Stimulated activated CD8-positive, alpha-beta memory T cell treated with anti-CD3 and anti-CD28 coated beads, Interleukin-7, amount 100 ng/mL, for 48 hours (primary cell): ENCODE results near the gene CSTA.

ENCODE experiments used
- DNase-seq, 2 donors: peaks; one replicate each; pipeline ENCODE4 v3.0.0-alpha.2; 2020; ENCODE audit warnings: low read depth in 1 of 2; ENCODE audit errors: extremely low read depth in 1 of 2

Gene CSTA, protein sequence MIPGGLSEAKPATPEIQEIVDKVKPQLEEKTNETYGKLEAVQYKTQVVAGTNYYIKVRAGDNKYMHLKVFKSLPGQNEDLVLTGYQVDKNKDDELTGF

DNA sequence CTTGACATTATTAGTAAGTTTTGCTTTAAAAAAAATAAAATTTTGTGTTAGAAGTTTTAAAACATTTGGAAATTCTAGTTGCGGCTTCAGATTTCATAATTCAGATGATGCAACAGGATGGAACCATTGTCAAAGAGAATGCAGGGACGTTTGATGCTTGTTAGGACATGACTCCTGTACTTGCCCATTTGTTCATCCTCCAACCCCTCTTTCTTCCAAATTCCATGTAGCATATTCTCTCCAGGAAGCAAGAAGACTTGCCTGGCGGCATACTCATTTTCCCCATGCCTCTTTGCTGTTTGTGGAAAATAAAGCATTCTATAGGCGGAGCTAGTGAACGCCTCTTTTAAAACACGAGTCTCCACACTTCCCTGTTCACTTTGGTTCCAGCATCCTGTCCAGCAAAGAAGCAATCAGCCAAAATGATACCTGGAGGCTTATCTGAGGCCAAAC lies at the start of gene CSTA:
Gene CSTA (plus strand): TSS at position 378 of the 453 bp plus-strand sequence. CDS start 45 bp downstream, at position 423.
- no peak for DNase-seq

DNA sequence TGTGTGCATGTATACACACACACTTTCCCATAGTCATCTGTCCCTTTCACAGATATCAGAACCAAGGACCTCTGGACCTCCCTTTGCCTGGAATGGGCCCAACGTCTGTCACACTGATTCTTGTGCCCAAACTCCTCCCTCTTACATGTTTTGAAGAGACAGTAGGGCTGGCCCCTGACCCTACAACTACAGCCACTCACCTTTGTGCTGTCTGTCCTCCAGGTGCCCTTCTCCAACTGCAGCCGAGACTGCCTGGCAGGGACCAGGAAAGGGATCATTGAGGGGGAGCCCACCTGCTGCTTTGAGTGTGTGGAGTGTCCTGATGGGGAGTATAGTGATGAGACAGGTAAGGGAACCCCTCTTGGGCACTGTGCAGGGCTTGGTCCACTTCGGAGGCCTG lies 43.2 kb upstream of the CSTA start:
- no peak for DNase-seq

DNA sequence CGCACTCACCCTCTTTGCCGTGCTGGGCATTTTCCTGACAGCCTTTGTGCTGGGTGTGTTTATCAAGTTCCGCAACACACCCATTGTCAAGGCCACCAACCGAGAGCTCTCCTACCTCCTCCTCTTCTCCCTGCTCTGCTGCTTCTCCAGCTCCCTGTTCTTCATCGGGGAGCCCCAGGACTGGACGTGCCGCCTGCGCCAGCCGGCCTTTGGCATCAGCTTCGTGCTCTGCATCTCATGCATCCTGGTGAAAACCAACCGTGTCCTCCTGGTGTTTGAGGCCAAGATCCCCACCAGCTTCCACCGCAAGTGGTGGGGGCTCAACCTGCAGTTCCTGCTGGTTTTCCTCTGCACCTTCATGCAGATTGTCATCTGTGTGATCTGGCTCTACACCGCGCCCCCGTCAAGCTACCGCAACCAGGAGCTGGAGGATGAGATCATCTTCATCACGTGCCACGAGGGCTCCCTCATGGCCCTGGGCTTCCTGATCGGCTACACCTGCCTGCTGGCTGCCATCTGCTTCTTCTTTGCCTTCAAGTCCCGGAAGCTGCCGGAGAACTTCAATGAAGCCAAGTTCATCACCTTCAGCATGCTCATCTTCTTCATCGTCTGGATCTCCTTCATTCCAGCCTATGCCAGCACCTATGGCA lies 41.1 kb upstream of the CSTA start:
- no peak for DNase-seq

DNA sequence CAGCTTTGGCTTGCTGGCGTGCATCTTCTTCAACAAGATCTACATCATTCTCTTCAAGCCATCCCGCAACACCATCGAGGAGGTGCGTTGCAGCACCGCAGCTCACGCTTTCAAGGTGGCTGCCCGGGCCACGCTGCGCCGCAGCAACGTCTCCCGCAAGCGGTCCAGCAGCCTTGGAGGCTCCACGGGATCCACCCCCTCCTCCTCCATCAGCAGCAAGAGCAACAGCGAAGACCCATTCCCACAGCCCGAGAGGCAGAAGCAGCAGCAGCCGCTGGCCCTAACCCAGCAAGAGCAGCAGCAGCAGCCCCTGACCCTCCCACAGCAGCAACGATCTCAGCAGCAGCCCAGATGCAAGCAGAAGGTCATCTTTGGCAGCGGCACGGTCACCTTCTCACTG lies 40.6 kb upstream of the CSTA start:
- DNase-seq: no peak

DNA sequence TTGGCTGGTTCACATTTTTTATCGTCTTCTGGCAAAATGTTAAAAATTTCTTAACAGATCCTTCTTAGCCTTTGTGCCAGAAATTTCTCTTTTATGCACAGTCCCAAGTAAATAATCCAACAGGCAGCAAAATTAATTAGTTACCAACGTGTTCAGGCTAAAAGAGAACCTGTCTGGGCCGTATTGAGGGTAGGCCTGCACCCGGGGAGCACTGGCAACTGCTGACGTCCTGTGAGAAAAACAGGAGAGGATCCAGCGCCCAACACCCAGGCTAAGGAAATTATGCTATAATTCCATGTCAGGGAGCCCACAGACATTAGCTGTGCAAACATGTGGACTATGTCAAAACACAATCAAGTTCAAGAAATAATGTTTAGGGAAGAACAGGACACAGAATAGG lies 30.7 kb upstream of the CSTA start:
- no peak for DNase-seq

DNA sequence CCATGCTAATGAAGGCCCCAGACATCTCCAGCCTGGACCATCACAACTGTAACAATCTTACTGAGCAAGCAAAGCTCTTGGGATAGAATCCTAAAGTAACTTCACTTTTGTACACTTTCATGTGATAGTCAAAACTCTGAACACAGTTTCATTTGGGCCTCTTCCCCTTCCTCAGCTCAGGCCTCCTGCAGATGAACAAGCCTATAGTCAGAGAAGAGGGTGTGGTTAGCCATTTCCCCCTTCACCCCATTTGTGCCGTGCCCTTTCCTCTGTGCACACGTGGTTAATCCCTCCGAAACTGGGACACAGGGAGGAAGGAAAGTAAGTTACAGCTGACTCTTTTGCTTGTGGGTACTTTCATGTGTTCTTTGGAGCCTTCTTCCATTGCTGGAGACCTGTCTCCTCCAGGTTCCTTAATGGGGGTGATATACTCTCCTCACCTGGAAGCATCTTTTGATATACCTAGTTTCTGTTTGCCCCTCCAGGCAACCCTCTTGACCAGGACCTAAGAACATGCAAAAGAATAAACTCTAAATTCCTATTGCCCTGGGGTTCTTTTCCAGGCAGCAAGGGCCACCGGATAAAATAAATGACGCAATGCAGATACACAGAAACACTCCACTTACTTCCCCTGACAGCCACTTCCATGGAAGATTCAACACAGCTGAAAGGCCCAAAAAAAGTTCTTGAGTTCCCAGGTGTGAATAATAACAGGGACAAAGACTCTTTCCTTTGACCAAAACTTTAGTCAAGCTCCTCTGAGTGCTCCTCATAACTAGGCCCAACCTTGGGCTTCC lies 29.6 kb upstream of the CSTA start:
- DNase-seq: no peak

DNA sequence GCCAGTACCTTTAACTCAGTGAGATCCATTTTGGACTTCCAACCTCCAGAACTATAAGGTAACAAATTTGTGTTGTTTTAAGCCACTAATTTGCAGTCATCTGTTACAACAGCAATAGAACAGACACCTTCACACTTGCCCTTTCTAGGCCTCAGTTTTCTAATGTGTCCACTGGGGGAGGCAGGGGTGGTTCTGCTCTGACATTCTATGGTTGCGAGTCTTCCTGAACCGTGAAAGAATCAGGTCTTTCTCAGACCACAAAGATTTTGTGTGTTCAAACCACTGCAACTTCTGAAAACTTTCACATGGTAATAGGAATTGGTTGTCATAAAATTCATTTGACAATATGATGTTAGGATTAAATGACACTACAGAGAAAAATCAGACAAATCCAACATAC lies 26.8 kb upstream of the CSTA start:
- no peak for DNase-seq

DNA sequence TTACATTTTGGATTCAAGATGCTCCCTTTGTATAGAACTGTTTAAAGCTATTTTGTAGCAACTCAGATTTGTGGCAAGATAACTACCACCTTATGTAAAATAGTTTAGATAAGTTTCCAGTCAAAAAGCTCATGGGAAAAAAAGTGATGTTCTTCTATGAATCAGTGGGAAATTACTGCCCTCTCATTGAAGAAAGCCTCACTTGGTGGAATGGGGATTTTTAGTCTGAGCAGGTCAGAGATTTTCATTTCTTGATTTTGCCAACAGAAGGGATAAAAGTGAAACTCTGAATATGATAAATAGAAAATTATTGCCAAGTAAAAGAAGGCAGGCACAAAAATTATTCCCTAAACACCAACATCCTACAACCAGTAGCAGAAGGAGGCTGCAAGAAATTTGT lies 25.8 kb upstream of the CSTA start:
- DNase-seq: no peak

DNA sequence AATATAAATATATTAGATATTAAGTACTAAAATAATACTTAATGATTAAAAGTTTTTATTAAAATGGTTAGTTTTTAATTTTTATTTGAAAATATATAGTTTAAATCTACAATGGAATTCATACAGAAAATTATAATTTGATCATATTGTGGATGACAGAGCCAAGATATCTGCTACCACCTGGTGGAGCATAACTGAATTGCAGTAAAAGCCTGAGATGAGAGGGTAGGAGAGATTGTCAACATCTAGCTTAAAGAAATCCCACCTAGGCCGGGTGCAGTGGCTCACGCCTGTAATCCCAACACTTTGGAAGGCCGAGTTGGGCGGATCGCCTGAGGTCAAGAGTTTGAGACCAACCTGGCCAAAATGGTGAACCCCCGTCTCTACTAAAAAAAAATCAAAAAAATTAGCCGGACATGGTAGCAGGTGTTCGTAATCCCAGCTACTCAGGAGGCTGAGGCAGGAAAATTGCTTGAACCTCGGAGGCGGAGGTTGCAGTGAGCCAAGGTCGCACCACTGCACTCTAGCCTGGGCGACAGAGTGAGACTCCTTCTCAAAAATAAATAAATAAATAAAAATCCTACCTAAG lies 25.1 kb upstream of the CSTA start:
- no peak for DNase-seq

DNA sequence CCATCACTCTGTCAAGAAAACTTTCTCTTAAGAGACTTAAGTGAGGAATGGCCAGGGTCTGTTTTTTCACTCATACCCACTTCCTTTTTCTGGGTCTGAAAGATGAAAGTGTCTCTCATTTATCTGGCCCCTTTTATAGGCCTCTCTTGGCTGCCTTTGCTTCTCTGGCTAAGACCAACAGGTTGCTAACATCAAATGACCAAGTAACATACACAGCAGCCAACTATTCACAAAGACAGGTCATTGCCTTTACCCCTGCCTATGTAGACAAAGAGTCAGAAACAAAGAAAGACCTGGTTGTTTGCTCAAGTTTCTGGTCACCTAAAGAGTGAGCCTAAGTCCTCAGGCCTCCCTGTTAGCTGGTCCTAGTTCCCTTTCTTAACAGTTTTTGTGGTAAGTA lies 24.0 kb upstream of the CSTA start:
- DNase-seq: no peak

DNA sequence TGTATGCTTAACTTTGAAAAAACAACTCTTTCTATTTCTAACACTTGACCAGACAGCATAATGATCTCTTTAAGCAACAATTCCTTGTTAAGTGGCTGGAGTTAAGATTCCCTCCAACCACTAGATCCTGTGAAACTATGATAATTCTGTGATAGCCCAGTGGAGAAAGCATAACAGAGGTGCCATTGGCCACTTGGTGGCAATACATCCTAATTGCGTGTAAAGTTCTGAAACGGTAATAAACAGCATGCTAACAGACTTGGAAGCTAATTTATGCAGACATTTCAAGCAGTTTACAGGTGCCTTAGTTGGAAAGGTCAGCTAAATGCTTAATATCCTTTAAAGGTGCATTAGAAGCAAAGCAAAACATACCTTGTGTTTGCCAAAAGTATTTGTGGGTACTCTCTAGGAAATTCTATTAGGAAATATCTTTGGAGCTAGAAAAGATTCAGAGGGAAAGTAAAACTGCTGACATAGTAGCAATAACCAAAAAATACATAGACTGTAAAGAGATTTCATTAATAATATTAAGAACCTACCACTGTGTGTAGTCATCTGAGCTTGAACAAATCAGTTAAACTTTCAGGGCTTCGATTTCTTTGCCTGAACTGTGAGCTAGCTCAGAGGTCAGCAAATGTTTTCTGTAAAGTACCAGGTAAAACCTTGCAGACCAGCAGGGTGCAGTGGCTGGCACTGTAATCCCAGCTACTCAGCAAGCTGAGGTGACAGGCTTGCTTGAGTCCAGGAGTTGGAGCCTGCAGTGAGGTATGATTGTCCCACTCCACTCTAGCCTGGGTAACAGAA lies 19.0 kb upstream of the CSTA start:
- DNase-seq: no peak

DNA sequence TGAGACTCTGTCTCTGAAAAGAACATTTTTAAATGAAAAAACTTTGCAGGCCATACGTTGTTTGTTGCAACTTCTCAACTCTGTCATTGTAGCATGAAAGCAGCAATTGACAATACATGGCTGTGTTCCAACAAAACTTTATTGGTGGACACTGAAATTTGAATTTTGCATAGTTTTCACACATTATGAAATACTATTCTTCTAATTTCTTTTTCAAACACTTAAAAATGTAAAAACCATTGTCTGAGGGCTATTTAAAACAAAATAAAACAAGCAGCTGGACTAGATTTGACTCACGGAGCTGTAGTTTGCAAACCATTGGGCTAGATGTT lies 18.5 kb upstream of the CSTA start:
- no peak for DNase-seq

DNA sequence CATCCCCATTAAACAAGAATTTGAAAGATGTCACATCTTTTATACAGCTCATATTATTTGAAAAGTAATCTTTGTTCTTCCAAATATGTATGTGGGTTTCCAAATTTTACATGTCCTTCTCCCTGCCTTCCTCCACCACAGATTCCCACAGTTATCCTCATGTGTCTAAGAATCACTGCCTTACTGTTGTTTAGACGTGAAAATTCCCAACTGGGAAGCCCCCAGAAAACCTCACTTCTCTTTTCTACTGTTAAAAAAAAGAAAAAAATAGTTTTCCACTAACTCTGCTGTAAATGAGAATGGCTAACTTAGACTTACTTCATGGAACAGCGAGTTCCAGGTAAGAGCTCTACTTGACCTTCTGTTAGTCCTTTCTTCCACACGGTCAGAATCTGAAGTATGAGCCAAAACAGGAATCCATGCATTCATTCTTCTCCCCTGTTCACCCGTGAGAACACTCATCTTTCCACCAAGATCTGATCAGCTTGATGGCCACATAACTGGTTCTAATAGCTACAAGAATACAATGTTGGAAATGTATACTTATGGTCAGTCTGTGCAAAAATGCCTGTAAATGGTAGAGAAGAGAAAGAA lies 17.9 kb upstream of the CSTA start:
- DNase-seq: no peak

DNA sequence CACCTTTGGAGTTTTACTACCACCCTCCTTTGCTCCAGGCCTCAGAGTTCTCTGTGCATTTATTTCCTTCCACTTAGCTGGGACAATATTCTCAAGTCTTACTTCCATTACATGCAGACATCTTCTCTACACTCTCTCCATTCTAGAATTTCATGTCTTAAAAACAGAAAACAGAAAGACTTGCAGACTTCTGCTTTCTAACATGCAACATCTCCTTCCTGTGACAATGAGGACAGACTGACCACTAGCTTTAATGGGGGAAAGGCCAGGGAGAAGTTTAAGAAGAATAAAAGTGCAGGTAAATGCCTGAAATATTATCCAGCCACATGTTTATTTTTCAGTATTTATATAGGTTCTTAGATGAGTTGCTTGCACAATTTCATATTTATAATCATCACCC lies 17.1 kb upstream of the CSTA start:
- DNase-seq: no peak

DNA sequence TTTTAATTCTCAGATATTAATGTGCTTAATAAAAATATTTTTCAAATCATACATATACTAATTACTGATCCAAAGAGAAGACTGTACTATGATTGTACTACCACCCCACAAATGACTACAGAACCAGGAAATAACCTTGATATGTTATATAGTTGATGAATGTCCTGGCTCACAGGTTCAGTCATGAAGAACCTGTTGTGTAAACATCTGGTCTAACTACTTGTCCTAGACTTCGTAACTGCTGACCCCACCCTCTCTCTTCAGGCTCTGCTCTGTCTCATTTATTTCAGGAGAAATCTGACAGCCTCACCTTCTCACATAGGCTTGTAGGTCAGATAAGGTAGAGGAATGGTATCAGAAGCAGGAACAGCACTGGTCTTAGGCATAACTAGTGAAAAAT lies 14.7 kb upstream of the CSTA start:
- DNase-seq: no peak

DNA sequence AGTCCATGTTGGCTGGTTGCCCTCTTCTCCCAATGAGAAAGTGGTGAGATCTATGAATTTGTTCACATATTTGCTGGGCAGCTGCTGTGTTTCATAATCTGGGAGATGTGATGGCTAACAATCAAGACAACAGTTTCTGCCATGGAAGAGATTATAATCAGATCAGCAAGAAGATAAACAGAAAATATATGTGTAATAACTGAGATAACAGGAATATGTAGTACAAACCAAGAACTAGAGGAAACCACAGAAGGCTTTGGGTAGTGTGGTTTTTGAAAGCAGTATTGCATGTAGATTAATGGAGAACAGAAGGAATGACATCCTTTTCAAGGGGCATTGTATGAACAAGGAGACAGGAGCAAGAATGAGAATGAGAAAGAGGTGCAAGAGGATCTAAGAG lies 12.2 kb upstream of the CSTA start:
- DNase-seq: no peak

DNA sequence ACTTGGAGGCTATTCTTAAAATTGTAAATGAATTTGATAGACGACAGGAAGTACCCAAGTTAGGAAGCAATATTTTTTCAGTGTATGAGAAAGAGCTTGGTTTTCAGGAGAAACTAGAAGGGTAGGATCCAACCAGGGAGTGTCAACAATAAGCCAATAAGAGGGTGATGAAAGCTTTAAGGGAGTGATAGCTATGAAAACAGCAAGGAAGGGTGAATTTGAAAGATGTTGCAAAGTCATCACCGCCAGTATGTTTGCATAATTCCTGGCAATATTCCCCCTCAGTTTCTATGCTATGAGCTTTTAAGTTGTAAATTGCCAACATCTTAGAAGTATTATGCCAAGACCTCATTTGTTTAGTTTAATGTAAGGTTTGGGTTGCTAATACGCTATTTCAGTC lies 11.8 kb upstream of the CSTA start:
- DNase-seq: no peak

DNA sequence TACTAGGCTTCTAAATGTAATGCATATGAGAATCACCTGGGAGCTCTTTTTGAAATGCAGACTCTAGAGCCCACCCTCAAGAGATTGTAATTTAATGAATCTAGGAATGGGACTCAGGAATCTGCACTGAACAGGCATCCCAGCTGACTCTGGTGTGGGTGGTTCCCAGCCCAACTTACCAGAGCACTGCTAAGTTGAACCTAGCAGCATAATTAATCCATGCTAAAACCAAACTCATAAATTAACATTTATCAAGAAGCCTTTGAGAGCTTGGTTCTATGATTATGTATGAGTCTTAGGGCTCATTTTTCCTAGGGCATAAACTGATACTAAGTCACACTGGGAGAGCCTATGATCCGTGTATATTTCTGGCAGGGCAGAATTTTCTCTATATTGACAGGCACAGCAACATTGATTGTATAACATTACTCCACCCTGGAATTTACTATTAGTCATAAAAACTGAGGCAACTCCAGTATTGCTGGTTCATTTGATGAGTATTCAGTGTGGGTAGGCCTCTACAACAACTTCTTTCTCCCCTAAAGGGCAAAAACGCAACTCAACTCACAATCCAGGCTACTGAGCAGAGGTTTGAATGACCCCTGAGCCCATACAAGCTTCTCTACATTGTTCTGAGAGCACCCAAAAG lies 10.7 kb upstream of the CSTA start:
- no peak for DNase-seq

DNA sequence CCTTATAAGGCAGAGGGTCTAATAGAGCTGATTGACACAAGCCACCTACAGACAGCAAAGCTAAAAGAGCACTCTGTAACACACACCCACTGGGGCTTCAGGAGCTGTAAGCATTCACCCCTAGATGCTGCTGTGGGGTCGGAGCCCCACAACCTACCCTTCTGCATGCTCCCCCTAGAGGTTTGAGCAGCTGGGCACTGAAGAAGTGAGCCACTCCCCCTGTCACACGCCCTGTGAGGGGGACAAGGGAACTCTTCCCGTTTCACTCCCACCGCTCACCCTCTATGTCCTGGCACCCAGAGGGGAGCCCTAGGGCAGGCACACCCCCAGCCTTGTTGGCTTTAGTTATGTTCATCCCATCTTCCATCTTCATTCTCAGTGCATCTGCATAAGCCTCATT lies 9.4 kb upstream of the CSTA start:
- DNase-seq: no peak

DNA sequence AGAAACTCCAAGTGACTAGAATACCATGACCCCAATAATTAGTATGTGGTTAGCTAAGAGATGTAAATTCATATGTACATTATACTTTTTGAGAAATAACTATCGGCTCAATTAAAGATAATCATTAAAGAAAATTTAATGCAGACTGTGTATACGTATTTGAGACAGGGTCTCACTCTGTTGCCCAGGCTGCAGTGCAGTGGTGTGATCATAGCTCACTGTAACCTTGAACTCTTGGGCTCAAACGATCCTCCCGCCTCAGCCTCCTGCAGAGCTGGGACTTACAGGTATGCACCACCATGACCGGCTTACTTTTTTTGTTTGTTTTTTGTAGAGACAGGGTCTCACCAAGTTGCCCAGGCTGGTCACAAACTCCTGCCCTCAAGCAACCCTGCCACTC lies 8.7 kb upstream of the CSTA start:
- no peak for DNase-seq
